ENCODE data around the gene SEC24B.

SEC24B gene

GRCh38 chr4:109578846-109579245 is 145.2 kb downstream of the SEC24B start:
- no peak for TF ChIP-seq EP300 (IDR thresholded peaks at IDR 0.05; ENCODE audit: borderline replicate concordance)
- TF ChIP-seq CREB1 (IDR thresholded peaks at IDR 0.05; ENCODE audit: low read depth) = no peak
- TF ChIP-seq USF1 (IDR thresholded peaks at IDR 0.05) = no peak
- no peak for TF ChIP-seq REST (IDR thresholded peaks at IDR 0.05; ENCODE audit: low read depth)
- no peak for TF ChIP-seq RAD21 (IDR thresholded peaks at IDR 0.05; ENCODE audit: low read depth)
- TF ChIP-seq ZBTB7A (IDR thresholded peaks at IDR 0.05; ENCODE audit: low read depth) = no peak
- TF ChIP-seq MAX (IDR thresholded peaks at IDR 0.05) = no peak
- no peak for TF ChIP-seq NFIC (IDR thresholded peaks at IDR 0.05)
- TF ChIP-seq TAF1 (IDR thresholded peaks at IDR 0.05; ENCODE audit: low read depth) = no peak
- TF ChIP-seq YY1 (IDR thresholded peaks at IDR 0.05; ENCODE audit: low read depth) = no peak
- no peak for TF ChIP-seq TEAD4 (IDR thresholded peaks at IDR 0.05)
- no peak for TF ChIP-seq TCF12 (IDR thresholded peaks at IDR 0.05; ENCODE audit: low read depth)
- no peak for TF ChIP-seq EGR1 (IDR thresholded peaks at IDR 0.05)
- no peak for TF ChIP-seq FOXM1 (IDR thresholded peaks at IDR 0.05; ENCODE audit: borderline replicate concordance, low read depth)
- TF ChIP-seq CEBPB (IDR thresholded peaks at IDR 0.05) = no peak

- TF ChIP-seq RAD21 (IDR thresholded peaks at IDR 0.05; ENCODE audit: low read depth) = no peak
- no peak for TF ChIP-seq TCF12 (IDR thresholded peaks at IDR 0.05; ENCODE audit: low read depth)
- no peak for TF ChIP-seq CEBPB (IDR thresholded peaks at IDR 0.05)
- TF ChIP-seq ZBTB7A (IDR thresholded peaks at IDR 0.05; ENCODE audit: low read depth) = no peak
- no peak for TF ChIP-seq TAF1 (IDR thresholded peaks at IDR 0.05; ENCODE audit: low read depth)
- TF ChIP-seq FOXM1 (IDR thresholded peaks at IDR 0.05; ENCODE audit: borderline replicate concordance, low read depth) = no peak
- no peak for TF ChIP-seq REST (IDR thresholded peaks at IDR 0.05; ENCODE audit: low read depth)
- TF ChIP-seq USF1 (IDR thresholded peaks at IDR 0.05) = no peak
- TF ChIP-seq TEAD4 (IDR thresholded peaks at IDR 0.05) = no peak
Observed at GRCh38 chr4:109588176-109588575, 154.6 kb downstream of the SEC24B start.

- TF ChIP-seq YY1 (IDR thresholded peaks at IDR 0.05; ENCODE audit: low read depth) (no peak), USF1 (IDR thresholded peaks at IDR 0.05) (no peak), CREB1 (IDR thresholded peaks at IDR 0.05; ENCODE audit: low read depth) (no peak), EGR1 (IDR thresholded peaks at IDR 0.05) (no peak), REST (IDR thresholded peaks at IDR 0.05; ENCODE audit: low read depth) (no peak)
Observed at GRCh38 chr4:109589119-109589518, 155.5 kb downstream of the SEC24B start.

DNA sequence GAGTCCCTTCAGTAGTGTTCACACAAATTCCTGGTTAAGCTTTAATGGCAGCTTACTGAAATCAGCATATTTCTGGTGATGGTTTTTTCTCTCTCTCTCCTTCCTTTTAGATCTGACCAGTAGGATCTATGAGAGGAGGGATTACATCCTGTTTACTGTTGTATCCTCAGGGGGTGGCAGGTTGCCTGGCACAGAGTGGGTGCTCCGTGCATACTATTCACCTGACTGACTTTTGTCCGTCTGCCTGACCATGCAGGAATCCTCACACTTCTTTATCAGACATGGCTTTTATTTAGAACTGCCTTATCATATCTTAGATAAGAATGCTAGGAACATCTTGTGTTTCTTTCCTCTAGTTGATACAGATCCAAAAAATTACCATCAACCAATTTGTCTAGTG is 156.0 kb downstream of the SEC24B start:
- TF ChIP-seq ZBTB7A (IDR thresholded peaks at IDR 0.05; ENCODE audit: low read depth) = no peak
- no peak for TF ChIP-seq EGR1 (IDR thresholded peaks at IDR 0.05)
- no peak for TF ChIP-seq EP300 (IDR thresholded peaks at IDR 0.05; ENCODE audit: borderline replicate concordance)
- no peak for TF ChIP-seq TCF12 (IDR thresholded peaks at IDR 0.05; ENCODE audit: low read depth)
- TF ChIP-seq CREB1 (IDR thresholded peaks at IDR 0.05; ENCODE audit: low read depth) = no peak
- TF ChIP-seq TEAD4 (IDR thresholded peaks at IDR 0.05) = no peak
- no peak for TF ChIP-seq FOXM1 (IDR thresholded peaks at IDR 0.05; ENCODE audit: borderline replicate concordance, low read depth)
- no peak for TF ChIP-seq TAF1 (IDR thresholded peaks at IDR 0.05; ENCODE audit: low read depth)
- no peak for TF ChIP-seq RAD21 (IDR thresholded peaks at IDR 0.05; ENCODE audit: low read depth)
- TF ChIP-seq MAX (IDR thresholded peaks at IDR 0.05) = no peak
- TF ChIP-seq YY1 (IDR thresholded peaks at IDR 0.05; ENCODE audit: low read depth) = no peak
- TF ChIP-seq NFIC (IDR thresholded peaks at IDR 0.05) = no peak
- no peak for TF ChIP-seq CEBPB (IDR thresholded peaks at IDR 0.05)

Measured in Ishikawa (cell line).